WERI-Rb-1 (cell line): Measurements from ENCODE around the gene TM9SF1.
A peak's percentile ranks its signal among the peaks of the same experiment; 100 is the strongest.

ENCODE experiments used
- DNase-seq: peaks from one replicate; pipeline ENCODE4 v3.0.0-alpha.2; 2020
- H3K27ac ChIP-seq: fragments of 250-450 bp; sonication (Bioruptor Pico); 2 replicates; pipeline ENCODE4 v1.5.1; 2020; ENCODE audit warnings: mild to moderate bottlenecking, moderate library complexity
- H3K27me3 ChIP-seq: fragments of 250-450 bp; sonication (Bioruptor Pico); 2 replicates; pipeline ENCODE4 v1.5.1; 2021; ENCODE audit warnings: mild to moderate bottlenecking, low read depth, moderate library complexity; ENCODE audit not compliant: insufficient read depth, severe bottlenecking
- H3K36me3 ChIP-seq: fragments of 250-450 bp; sonication (Bioruptor Pico); 2 replicates; pipeline ENCODE4 v1.5.1; 2020; ENCODE audit warnings: mild to moderate bottlenecking, moderate library complexity
- H3K4me3 ChIP-seq: 2 replicates; pipeline ENCODE4 v1.5.1; 2011; ENCODE audit warnings: low read depth, mild to moderate bottlenecking, control low read depth, low read length
- H3K9me3 ChIP-seq: fragments of 250-450 bp; sonication (Bioruptor Pico); 2 replicates; pipeline ENCODE4 v1.5.1; 2021; ENCODE audit warnings: mild to moderate bottlenecking, moderate library complexity; ENCODE audit not compliant: severe bottlenecking
- CTCF ChIP-seq: IDR thresholded peaks from 2 replicates; pipeline ENCODE4 v1.5.1; 2011; ENCODE audit warnings: low read depth, mild to moderate bottlenecking, control low read depth, inconsistent platforms, low read length

TM9SF1 gene

GRCh38 chr14:24233538-24233866 is 38.3 kb upstream of the TM9SF1 start:
- H3K27me3 ChIP-seq: no peaks in the 10 kb centered on the region
- H3K9me3 ChIP-seq: no peaks in the 10 kb centered on the region
- no peak for DNase-seq
- H3K36me3 ChIP-seq: peaks cover 36% of the 10 kb centered on the region
- H3K4me3 ChIP-seq: peak overlapping the region; percentile 71
- TF ChIP-seq CTCF: no peak
- no peak overlapping the region for H3K27ac ChIP-seq

- H3K9me3 ChIP-seq: no peaks in the 10 kb centered on the region
- peak within 1 kb of the TSS; percentile 71 for H3K4me3 ChIP-seq
- no peak for TF ChIP-seq CTCF
- H3K27me3 ChIP-seq: no peaks in the 10 kb centered on the region
- peaks cover 35% of the 10 kb centered on the region for H3K36me3 ChIP-seq
- H3K27ac ChIP-seq: peak within 1 kb of the TSS; percentile 93
- no peak for DNase-seq
These were observed 37.6 kb upstream of the TM9SF1 start, which contains the start of gene GMPR2 for GRCh38 chr14:24232645-24233537. Gene GMPR2, plus strand, starts transcription at chr14:24232929. Its CDS starts 325 bp downstream, at chr14:24233254.

- H3K36me3 ChIP-seq: peaks cover 30% of the 10 kb centered on the region
- peak within 1 kb of the TSS; percentile 93 for H3K27ac ChIP-seq
- TF ChIP-seq CTCF: no peak
- H3K9me3 ChIP-seq: no peaks in the 10 kb centered on the region
- H3K27me3 ChIP-seq: no peaks in the 10 kb centered on the region
- H3K4me3 ChIP-seq: peak within 1 kb of the TSS; percentile 71
- peak; percentile 81 for DNase-seq
These were observed 36.9 kb upstream of the TM9SF1 start, which contains the start of gene NEDD8 for GRCh38 chr14:24232121-24232644. Gene NEDD8, minus strand, starts transcription at chr14:24232367. Its CDS starts 100 bp downstream, at chr14:24232267.

- H3K27ac ChIP-seq: peak overlapping the region; percentile 93
- no peak for TF ChIP-seq CTCF
- peak overlapping the region; percentile 71 for H3K4me3 ChIP-seq
- peaks cover 23% of the 10 kb centered on the region for H3K36me3 ChIP-seq
- no peaks in the 10 kb centered on the region for H3K9me3 ChIP-seq
- no peaks in the 10 kb centered on the region for H3K27me3 ChIP-seq
- no peak for DNase-seq
These were observed 36.3 kb upstream of the TM9SF1 start for GRCh38 chr14:24231263-24232120.

DNA sequence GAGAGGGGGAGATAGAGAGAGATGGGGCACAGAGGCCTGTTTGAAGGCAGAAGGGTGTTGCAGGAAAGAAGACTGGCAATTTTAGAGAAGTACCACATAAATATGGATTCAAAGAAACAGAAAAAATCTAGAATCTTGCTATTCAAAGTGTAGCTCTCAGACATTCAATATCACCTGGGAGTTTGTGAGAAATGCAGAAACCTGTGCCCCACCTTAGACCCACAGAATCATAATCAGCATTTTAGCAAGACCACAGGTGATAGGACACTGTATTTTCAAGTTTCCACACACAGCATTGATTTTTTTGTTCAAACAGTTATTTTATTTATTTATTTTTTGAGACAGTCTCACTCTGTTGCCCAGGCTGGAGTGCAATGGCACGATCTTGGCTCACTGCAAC is 33.7 kb upstream of the TM9SF1 start:
- no peak for DNase-seq
- TF ChIP-seq CTCF: no peak
- Histone ChIP-seq H3K27ac (no peak overlapping the region), H3K4me3 (no peak overlapping the region), H3K9me3 (no peaks in the 10 kb centered on the region), H3K27me3 (no peaks in the 10 kb centered on the region), H3K36me3 (peaks cover 7% of the 10 kb centered on the region)
